ENCODE measurements around the gene OTOP1. TPM values are rescaled to one million over a fixed set of nuclear protein-coding genes. Genes with fewer than 3 reads are reported as not detected.
"Not testable (repeated sequence)": the region's sequence is repeated elsewhere in the genome, so short reads cannot be mapped to it uniquely, and the experiment has no call there.

The OTOP1 gene
- total and polyA plus RNA-seq, 10 of the 15 experiments (the other 5 are each of a cell fraction or from before 2014, with no cell fraction given): not detected

DNA sequence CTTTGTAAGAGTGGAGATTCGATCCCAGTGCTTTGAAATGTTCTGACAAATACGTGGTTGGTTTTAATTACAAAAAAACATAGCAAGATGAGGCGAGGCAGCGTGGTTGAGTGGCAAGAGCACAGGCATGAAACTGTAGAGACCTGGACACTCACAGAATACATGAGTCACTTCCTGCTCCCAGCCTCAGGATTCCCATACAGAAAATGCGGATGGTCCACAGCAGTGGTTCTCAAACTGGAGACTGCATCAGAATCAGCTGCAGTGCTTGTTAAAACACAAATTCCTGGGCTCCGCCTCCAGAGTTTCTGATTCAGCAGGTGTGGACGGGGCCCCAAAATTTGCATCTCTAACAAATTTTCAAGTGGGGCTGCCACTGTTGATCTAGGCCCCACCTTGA, 10.1 kb downstream of the OTOP1 start (continued):
- no peak for TF ChIP-seq ZBTB40 (IDR thresholded peaks at IDR 0.05; ENCODE audit: borderline replicate concordance)
- no peak for TF ChIP-seq SMARCA5 (IDR thresholded peaks at IDR 0.05)
- TF ChIP-seq USF2 (IDR thresholded peaks at IDR 0.05; ENCODE audit: borderline replicate concordance, low read depth, low read length): no peak
- TF ChIP-seq E2F8 (IDR thresholded peaks at IDR 0.05; ENCODE audit: low read depth, partially characterized antibody): no peak
- no peak for TF ChIP-seq ZNF24 (IDR thresholded peaks at IDR 0.05)
- TF ChIP-seq BCL11A (IDR thresholded peaks at IDR 0.05; ENCODE audit: low read depth, low read length): no peak
- TF ChIP-seq ELK1 (IDR thresholded peaks at IDR 0.05; ENCODE audit: low read depth, low read length): no peak
- TF ChIP-seq RFX5 (IDR thresholded peaks at IDR 0.05; ENCODE audit: low read depth, low read length): no peak
- no peak for TF ChIP-seq KAT2A (conservative IDR thresholded peaks at IDR 0.05; ENCODE audit: control insufficient read depth, low read depth, low read length)

DNA sequence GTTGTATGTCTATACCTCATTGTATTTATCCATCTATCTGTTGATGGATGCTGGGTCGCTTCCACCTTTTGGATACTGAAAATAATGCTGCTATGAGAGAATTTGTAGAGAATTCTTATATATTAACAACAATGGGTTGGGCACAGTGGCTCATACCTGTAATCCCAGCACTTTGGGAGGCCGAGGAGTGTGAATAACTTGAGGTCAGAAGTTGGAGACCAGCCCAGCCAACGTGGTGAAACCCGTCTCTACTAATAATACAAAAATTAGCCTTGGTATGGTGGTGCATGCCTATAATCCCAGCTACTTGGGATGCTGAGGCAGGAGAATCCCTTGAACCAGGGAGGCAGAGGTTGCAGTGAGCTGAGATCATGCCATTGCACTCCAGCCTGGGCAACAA, 13.1 kb downstream of the OTOP1 start:
- H3K9me3 ChIP-seq (replicated peaks; ENCODE audit: control insufficient read depth, insufficient read depth, low read length); H3K9ac ChIP-seq (ENCODE audit: control insufficient read depth, insufficient read depth, low read length); intact Hi-C loops (cut with micrococcal nuclease; ENCODE audit: unreplicated experiment); H3K27me3 ChIP-seq (replicated peaks in 1 of 2; ENCODE audit: control insufficient read depth in 2 of 2, insufficient read depth in 2 of 2, low read length in 1 of 2); H3K4me2 ChIP-seq (ENCODE audit: control insufficient read depth, insufficient read depth); POLR2A ChIA-PET; FAIRE-seq; H4K20me1 ChIP-seq (ENCODE audit: control insufficient read depth, insufficient read depth); H2AFZ ChIP-seq (ENCODE audit: control insufficient read depth, low read depth, low read length); ATAC-seq; H3K27ac ChIP-seq (ENCODE audit: control insufficient read depth, insufficient read depth); RAD21 ChIA-PET (ENCODE audit: unreplicated experiment); H3K79me2 ChIP-seq (ENCODE audit: control insufficient read depth, insufficient read depth, low read length); in situ Hi-C loops (cut with MboI); DNase-seq (ENCODE audit: low read depth, low spot score); CTCF ChIA-PET; H3K36me3 ChIP-seq (ENCODE audit: control insufficient read depth in 2 of 2, insufficient read depth in 2 of 2, low read length in 1 of 2); BruUV-seq (replicated peaks); SMC1A ChIA-PET (ENCODE audit: uncharacterized antibody, unreplicated experiment); H3K4me3 ChIP-seq; H3K4me1 ChIP-seq (ENCODE audit: control insufficient read depth, insufficient read depth, low read length): not testable (repeated sequence)
- 17% methylated on average over 4 of the region's 4 CpGs for WGBS (ENCODE audit: insufficient coverage, insufficient replicate concordance, low lambda C conversion rate, missing lambda C conversion rate)
